HepG2 (cell line): ENCODE results near the gene ULBP1. TPM values are rescaled to one million over a fixed set of nuclear protein-coding genes. Genes with fewer than 3 reads are reported as not detected.
A peak's percentile ranks its signal among the peaks of the same experiment; 100 is the strongest.

Source experiments
- AGO1 ChIP-seq: fragments of 200-400 bp; formaldehyde crosslinking; IDR thresholded peaks from 2 replicates; pipeline ENCODE4 v1.6.1; 2017; ENCODE audit warnings: mild to moderate bottlenecking, low read depth, low read length, moderate library complexity; ENCODE audit not compliant: poor library complexity, severe bottlenecking
- EEA1 ChIP-seq: sonication (generic); formaldehyde crosslinking; IDR thresholded peaks from 2 replicates; pipeline ENCODE4 v1.5.1; 2020; ENCODE audit warnings: mild to moderate bottlenecking, missing genetic modification reagents, borderline replicate concordance
- FOXM1 ChIP-seq: sonication (generic); formaldehyde crosslinking; IDR thresholded peaks from 2 replicates; pipeline ENCODE4 v1.5.0; 2020; ENCODE audit warnings: missing genetic modification reagents
- HHEX ChIP-seq: IDR thresholded peaks from 2 replicates; pipeline ENCODE4 v1.6.1; 2016; ENCODE audit warnings: control low read depth
- IKZF1 ChIP-seq: fragments of 450-650 bp; IDR thresholded peaks from 2 replicates; pipeline ENCODE4 v1.7.1; 2016
- IKZF4 ChIP-seq: sonication (generic); formaldehyde crosslinking; IDR thresholded peaks from 2 replicates; pipeline ENCODE4 v1.5.1; 2020; ENCODE audit warnings: borderline replicate concordance, mild to moderate bottlenecking, low read depth, missing genetic modification reagents; ENCODE audit errors: not compliant biosample characterization
- KDM4B ChIP-seq: sonication (generic); formaldehyde crosslinking; IDR thresholded peaks from 2 replicates; pipeline ENCODE4 v1.4.0; 2020; ENCODE audit warnings: missing genetic modification reagents
- MAX ChIP-seq: IDR thresholded peaks from 2 replicates; pipeline ENCODE4 v1.6.1; 2012; ENCODE audit warnings: inconsistent platforms
- RFX5 ChIP-seq: IDR thresholded peaks from 2 replicates; pipeline ENCODE4 v1.6.1; 2011; ENCODE audit warnings: low read depth, low read length, improper control_type of control experiment
- SIN3B ChIP-seq: fragments of 150-350 bp; IDR thresholded peaks from 2 replicates; pipeline ENCODE4 v1.6.1; 2014; ENCODE audit warnings: low read length
- SKI ChIP-seq: fragments of 450-650 bp; IDR thresholded peaks from one replicate; pipeline ENCODE4 v1.6.1; 2018; ENCODE audit warnings: mild to moderate bottlenecking; ENCODE audit not compliant: partially characterized antibody
- SMAD1 ChIP-seq: sonication (generic); formaldehyde crosslinking; IDR thresholded peaks from 2 replicates; pipeline ENCODE4 v1.4.0; 2020; ENCODE audit warnings: missing genetic modification reagents, low read depth, mild to moderate bottlenecking, borderline replicate concordance
- SMARCE1 ChIP-seq: fragments of 450-650 bp; IDR thresholded peaks from 2 replicates; pipeline ENCODE4 v1.6.1; 2017; ENCODE audit warnings: borderline replicate concordance
- SP2 ChIP-seq: sonication (generic); formaldehyde crosslinking; IDR thresholded peaks from 2 replicates; pipeline ENCODE4 v1.5.1; 2020; ENCODE audit warnings: mild to moderate bottlenecking, missing genetic modification reagents
- TBX2 ChIP-seq: sonication (generic); formaldehyde crosslinking; IDR thresholded peaks from 2 replicates; pipeline ENCODE4 v1.5.0; 2020; ENCODE audit warnings: missing genetic modification reagents, mild to moderate bottlenecking, borderline replicate concordance
- TCF7L2 ChIP-seq: IDR thresholded peaks from 2 replicates; pipeline ENCODE4 v1.6.1; 2011; ENCODE audit warnings: mild to moderate bottlenecking, low read depth, low read length, moderate library complexity
- TEF ChIP-seq: sonication (generic); formaldehyde crosslinking; IDR thresholded peaks from 2 replicates; pipeline ENCODE4 v1.5.0; 2020; ENCODE audit warnings: missing genetic modification reagents
- TFDP2 ChIP-seq: sonication (generic); formaldehyde crosslinking; IDR thresholded peaks from 2 replicates; pipeline ENCODE4 v1.4.0; 2020; ENCODE audit warnings: missing genetic modification reagents
- ZC3H4 ChIP-seq: sonication (generic); formaldehyde crosslinking; IDR thresholded peaks from 2 replicates; pipeline ENCODE4 v1.4.0; 2020; ENCODE audit warnings: missing genetic modification reagents, borderline replicate concordance
- ZFP90 ChIP-seq: sonication (generic); formaldehyde crosslinking; IDR thresholded peaks from 2 replicates; pipeline ENCODE4 v1.8.0; 2022; ENCODE audit warnings: missing genetic modification reagents, mild to moderate bottlenecking, inconsistent platforms, borderline replicate concordance
- ZNF124 ChIP-seq: sonication (generic); formaldehyde crosslinking; IDR thresholded peaks from 2 replicates; pipeline ENCODE4 v1.4.0; 2020; ENCODE audit warnings: missing genetic modification reagents
- ZNF138 ChIP-seq: sonication (generic); formaldehyde crosslinking; IDR thresholded peaks from 2 replicates; pipeline ENCODE4 v1.5.0; 2020; ENCODE audit warnings: mild to moderate bottlenecking, low read depth, missing genetic modification reagents
- ZNF232 ChIP-seq: sonication (generic); formaldehyde crosslinking; IDR thresholded peaks from 2 replicates; pipeline ENCODE4 v1.4.0; 2020; ENCODE audit warnings: missing genetic modification reagents, borderline replicate concordance
- ZNF264 ChIP-seq: sonication (generic); formaldehyde crosslinking; IDR thresholded peaks from 2 replicates; pipeline ENCODE4 v1.4.0; 2020; ENCODE audit warnings: missing genetic modification reagents
- ZNF569 ChIP-seq: sonication (generic); formaldehyde crosslinking; IDR thresholded peaks from 2 replicates; pipeline ENCODE4 v1.5.0; 2020; ENCODE audit warnings: mild to moderate bottlenecking, missing genetic modification reagents, moderate library complexity, borderline replicate concordance
- ZNF607 ChIP-seq: sonication (generic); formaldehyde crosslinking; IDR thresholded peaks from 2 replicates; pipeline ENCODE4 v1.5.1; 2020; ENCODE audit warnings: missing genetic modification reagents, mild to moderate bottlenecking, borderline replicate concordance
- ZNF615 ChIP-seq: sonication (generic); formaldehyde crosslinking; IDR thresholded peaks from 2 replicates; pipeline ENCODE4 v1.5.0; 2020; ENCODE audit warnings: mild to moderate bottlenecking, missing genetic modification reagents, borderline replicate concordance
- ZNF652 ChIP-seq: IDR thresholded peaks from 2 replicates; pipeline ENCODE4 v1.6.1; 2016; ENCODE audit warnings: low read depth, borderline replicate concordance
- ZNF749 ChIP-seq: sonication (generic); formaldehyde crosslinking; IDR thresholded peaks from 2 replicates; pipeline ENCODE4 v1.8.0; 2022; ENCODE audit warnings: mild to moderate bottlenecking, missing genetic modification reagents, moderate library complexity, borderline replicate concordance
- ZNF766 ChIP-seq: sonication (generic); formaldehyde crosslinking; IDR thresholded peaks from 2 replicates; pipeline ENCODE4 v1.5.0; 2020; ENCODE audit warnings: missing genetic modification reagents, borderline replicate concordance
- polyA plus RNA-seq, 8 experiments: library from polyadenylated mRNA; depleted of rRNA in 3 of 8; stranded (reverse) in 7 of 8; unstranded in 1 of 8; fragments of >200 nt; fragmentation: Illumina TruSeq in 4 of 8; extraction: Trizol in 4 of 8; gene quantifications; 2 replicates each; pipeline versions ENCODE4 v1.2.1 to v1.2.3, GENCODE V29; 2011 to 2016; ENCODE audit warnings: low read depth in 4 of 8, missing spikeins in 1 of 8, mixed read lengths in 1 of 8; ENCODE audit not compliant: insufficient read depth in 1 of 8
- total RNA-seq, 5 experiments: library from RNA; depleted of rRNA; stranded (reverse); fragments of >200 nt; fragmentation: Illumina TruSeq; extraction: Trizol; gene quantifications; 2 replicates each; pipeline ENCODE4 v1.2.3, GENCODE V29; 2016; ENCODE audit warnings: low read depth in 1 of 5

The ULBP1 gene
- total and polyA plus RNA-seq, 2 of the 13 experiments (the other 11 are each of a cell fraction or from before 2014, with no cell fraction given), result 0.04 to 0.09 TPM

GRCh38 chr6:150004783-150005717 lies 41.3 kb downstream of the ULBP1 start (continued):
- TF ChIP-seq TFDP2 (peak; percentile 40; the same call in 1 of the 2 replicates), SMARCE1 (no peak), ZNF264 (CRISPR knock-in tag) (no peak), ZC3H4 (CRISPR knock-in tag) (no peak), ZNF124 (no peak), ZNF138 (no peak), IKZF1 (no peak), SMAD1 (CRISPR knock-in tag) (no peak), RFX5 (no peak), ZNF232 (no peak), TEF (CRISPR knock-in tag) (no peak), TBX2 (CRISPR knock-in tag) (peak; percentile 66; the same call in 1 of the 2 replicates), FOXM1 (CRISPR knock-in tag) (no peak), HHEX (CRISPR knock-in tag) (no peak), SIN3B (no peak), ZNF652 (CRISPR knock-in tag) (no peak), SKI (no peak), ZFP90 (CRISPR knock-in tag) (peak; percentile 62; the same call in 1 of the 2 replicates), SP2 (CRISPR knock-in tag) (no peak), KDM4B (0 out of 2 replicates have a peak, but pooled peaks have one; percentile 27), ZNF766 (CRISPR knock-in tag) (peak; percentile 57; the same call in 1 of the 2 replicates), MAX (peak; percentile 76), AGO1 (peak; percentile 51), ZNF615 (CRISPR knock-in tag) (no peak), ZNF607 (CRISPR knock-in tag) (no peak), EEA1 (no peak; the same call in 1 of the 2 replicates), ZNF749 (CRISPR knock-in tag) (0 out of 2 replicates have a peak, but pooled peaks have one; percentile 36), TCF7L2 (no peak), IKZF4 (no peak), ZNF569 (CRISPR knock-in tag) (no peak)
